Adrenal gland (tissue), 5 donors: ENCODE data around the gene MTX2.

ENCODE experiments used
- CTCF ChIP-seq, 6 experiments: fragments of 450-650 bp in 4 of 6; fragments of 200-600 bp in 2 of 6; sonication (generic) in 1 of 6; IDR thresholded peaks; 1 replicate in 5 of 6; 2 replicates in 1 of 6; pipeline versions ENCODE4 v1.5.1 to v1.8.0; 2016 to 2021; ENCODE audit warnings: antibody characterized with exemption in 6 of 6, mild to moderate bottlenecking in 2 of 6, moderate library complexity in 1 of 6
- POLR2A ChIP-seq, 2 donors: fragments of 450-650 bp; IDR thresholded peaks; one replicate each; pipeline ENCODE4 v1.6.1; 2017; ENCODE audit warnings: antibody characterized with exemption in 2 of 2, mild to moderate bottlenecking in 2 of 2, moderate library complexity in 1 of 2
- donor health status: DM: no; HTN: no; CAD: no.

- TF ChIP-seq CTCF (IDR thresholded peaks at IDR 0.05) (no peak), POLR2A (IDR thresholded peaks at IDR 0.05) (no peak)
Measured at GRCh38 chr2:176356251-176356650, 87.0 kb downstream of the MTX2 start.
